H1 (cell line): ENCODE measurements around the gene SLC5A7. TPM values are rescaled to one million over a fixed set of nuclear protein-coding genes. Genes with fewer than 3 reads are reported as not detected.

ENCODE experiments used
- CTCF ChIA-PET: fragments of 300-600 bp; sonication (Branson Sonifier 250); formaldehyde crosslinking; loops from one replicate; lab custom pipeline; 2021; ENCODE audit not compliant: partially characterized antibody; lab: Charles Lee
- POLR2A ChIA-PET: fragments of 300-600 bp; sonication (Branson Sonifier 250); formaldehyde crosslinking; loops from one replicate; lab custom pipeline; 2021; ENCODE audit warnings: inconsistent platforms; ENCODE audit not compliant: partially characterized antibody; lab: Charles Lee
- DNase-seq, 2 experiments: peaks; one replicate each; pipeline versions ENCODE4 v3.0.0 to v3.0.0-alpha.2; 2010 to 2022; ENCODE audit warnings: low spot score in 2 of 2, low read depth in 1 of 2, mixed read lengths in 1 of 2
- FAIRE-seq: peaks from 2 replicates; lab custom pipeline; 2011; peaks lifted over from hg19 to GRCh38; lab: Jason Lieb, UNC
- H2AFZ ChIP-seq: 2 replicates; pipeline ENCODE4 v1.8.1; 2012; ENCODE audit warnings: low read length, inconsistent platforms
- H2AK5ac ChIP-seq: 2 replicates; pipeline ENCODE4 v1.6.1; 2013; ENCODE audit warnings: low read depth, low read length
- H2BK120ac ChIP-seq: replicated peaks from 2 replicates; pipeline ENCODE3; 2013; ENCODE audit warnings: low read depth, low read length, inconsistent platforms
- H2BK12ac ChIP-seq: 2 replicates; pipeline ENCODE4 v1.6.1; 2013; ENCODE audit warnings: low read depth, low read length
- H2BK15ac ChIP-seq: 2 replicates; pipeline ENCODE4 v1.6.1; 2013; ENCODE audit warnings: low read length
- H2BK20ac ChIP-seq: 2 replicates; pipeline ENCODE4 v1.6.1; 2013; ENCODE audit warnings: low read length
- H2BK5ac ChIP-seq: 2 replicates; pipeline ENCODE4 v1.6.1; 2013; ENCODE audit warnings: low read depth, low read length
- H3K14ac ChIP-seq: 2 replicates; pipeline ENCODE4 v1.6.1; 2013; ENCODE audit warnings: inconsistent platforms; ENCODE audit not compliant: insufficient read length
- H3K18ac ChIP-seq: 2 replicates; pipeline ENCODE4 v1.6.1; 2013; ENCODE audit warnings: low read length; ENCODE audit errors: extremely low read depth
- H3K23ac ChIP-seq: 2 replicates; pipeline ENCODE4 v1.6.1; 2013; ENCODE audit warnings: inconsistent platforms; ENCODE audit not compliant: insufficient read length
- H3K23me2 ChIP-seq: 2 replicates; pipeline ENCODE4 v1.6.1; 2013; ENCODE audit warnings: low read depth, low read length
- H3K27ac ChIP-seq: 2 replicates; pipeline ENCODE4 v1.6.1; 2011; ENCODE audit warnings: low read depth, low read length, inconsistent platforms
- H3K27me3 ChIP-seq, 4 experiments: replicated peaks in 1 of 4; 1 replicate in 1 of 4; 2 replicates in 3 of 4; pipeline versions ENCODE4 v1.6.1 to v1.8.1; 2011 to 2013; ENCODE audit warnings: low read length in 3 of 4, mild to moderate bottlenecking in 3 of 4, inconsistent platforms in 2 of 4, mixed read lengths in 2 of 4, moderate library complexity in 1 of 4; ENCODE audit not compliant: control insufficient read depth in 3 of 4, insufficient read depth in 3 of 4; ENCODE audit errors: extremely low read depth in 1 of 4
- H3K36me3 ChIP-seq, 4 experiments: 2 replicates each; pipeline versions ENCODE4 v1.6.1 to v1.8.1; 2011 to 2013; ENCODE audit warnings: mild to moderate bottlenecking in 4 of 4, low read length in 3 of 4, moderate library complexity in 2 of 4, control low read depth in 1 of 4, inconsistent platforms in 1 of 4; ENCODE audit not compliant: insufficient read depth in 4 of 4, control insufficient read depth in 2 of 4
- H3K4ac ChIP-seq: replicated peaks from 2 replicates; pipeline ENCODE3; 2013; ENCODE audit warnings: low read length, low read depth, mixed read lengths, inconsistent platforms; ENCODE audit not compliant: insufficient read length
- H3K4me1 ChIP-seq, 4 experiments: replicated peaks in 1 of 4; 1 replicate in 1 of 4; 2 replicates in 3 of 4; pipeline versions ENCODE4 v1.6.1 to v1.8.1; 2011 to 2013; ENCODE audit warnings: low read length in 3 of 4, inconsistent platforms in 2 of 4, mixed read lengths in 1 of 4; ENCODE audit not compliant: insufficient read depth in 4 of 4, control insufficient read depth in 3 of 4
- H3K4me2 ChIP-seq, 2 experiments: 2 replicates each; pipeline versions ENCODE4 v1.6.1 to v1.8.1; 2011 to 2013; ENCODE audit warnings: low read depth in 2 of 2, low read length in 2 of 2, control low read depth in 1 of 2, inconsistent platforms in 1 of 2, mild to moderate bottlenecking in 1 of 2; ENCODE audit not compliant: insufficient read depth in 1 of 2
- H3K4me3 ChIP-seq, 4 experiments: fragments of 200-600, 300-600 bp in 1 of 4; sonication (generic), shearing (Covaris generic), sonication (Bioruptor Twin) in 1 of 4; 2 replicates each; pipeline versions ENCODE4 v1.5.1 to v1.8.1; 2011 to 2016; ENCODE audit warnings: low read length in 4 of 4, low read depth in 3 of 4, control low read depth in 2 of 4, inconsistent platforms in 2 of 4, mild to moderate bottlenecking in 2 of 4, mixed read lengths in 1 of 4, moderate library complexity in 1 of 4; ENCODE audit not compliant: insufficient read depth in 2 of 4; ENCODE audit errors: extremely low read depth in 1 of 4
- H3K56ac ChIP-seq: replicated peaks from 2 replicates; pipeline ENCODE3; 2013; ENCODE audit warnings: low read depth, mild to moderate bottlenecking, mixed read lengths, low read length, inconsistent platforms; ENCODE audit not compliant: insufficient read length
- H3K79me1 ChIP-seq: 2 replicates; pipeline ENCODE4 v1.6.1; 2013; ENCODE audit warnings: low read depth, low read length, control low read depth
- H3K79me2 ChIP-seq, 2 experiments: 2 replicates each; pipeline versions ENCODE4 v1.6.1 to v1.8.1; 2012 to 2013; ENCODE audit warnings: low read length in 2 of 2, mild to moderate bottlenecking in 2 of 2, inconsistent platforms in 1 of 2; ENCODE audit not compliant: insufficient read depth in 2 of 2, control insufficient read depth in 1 of 2
- H3K9ac ChIP-seq, 4 experiments: replicated peaks in 1 of 4; 1 replicate in 1 of 4; 2 replicates in 3 of 4; pipeline versions ENCODE4 v1.6.1 to v1.8.1; 2011 to 2013; ENCODE audit warnings: low read depth in 3 of 4, low read length in 3 of 4, control low read depth in 2 of 4, mild to moderate bottlenecking in 2 of 4, moderate library complexity in 2 of 4, inconsistent platforms in 1 of 4; ENCODE audit errors: extremely low read depth in 1 of 4
- H3K9me3 ChIP-seq, 2 experiments: 2 replicates each; pipeline versions ENCODE4 v1.6.1 to v1.8.1; 2012 to 2013; ENCODE audit warnings: mild to moderate bottlenecking in 2 of 2, moderate library complexity in 2 of 2, control low read depth in 1 of 2, inconsistent platforms in 1 of 2, low read depth in 1 of 2, low read length in 1 of 2, mixed read lengths in 1 of 2; ENCODE audit not compliant: insufficient read depth in 2 of 2
- H4K20me1 ChIP-seq, 2 experiments: replicated peaks in 1 of 2; 2 replicates each; pipeline versions ENCODE3 to v1.8.1; 2011 to 2013; ENCODE audit warnings: inconsistent platforms in 2 of 2, low read length in 2 of 2, mild to moderate bottlenecking in 1 of 2; ENCODE audit not compliant: insufficient read depth in 2 of 2, control insufficient read depth in 1 of 2
- H4K5ac ChIP-seq: 2 replicates; pipeline ENCODE4 v1.6.1; 2013; ENCODE audit warnings: low read length, low read depth, mixed read lengths, inconsistent platforms; ENCODE audit not compliant: insufficient read length
- H4K8ac ChIP-seq: 2 replicates; pipeline ENCODE4 v1.8.0; 2013; ENCODE audit warnings: mild to moderate bottlenecking, moderate library complexity, low read length, inconsistent platforms; ENCODE audit not compliant: insufficient read depth; ENCODE audit errors: extremely low read depth
- H4K91ac ChIP-seq: replicated peaks from 2 replicates; pipeline ENCODE3; 2013; ENCODE audit warnings: low read length, mixed read lengths, inconsistent platforms; ENCODE audit not compliant: insufficient read length
- BCL11A ChIP-seq, 2 experiments: IDR thresholded peaks; one replicate each; pipeline ENCODE4 v1.6.1; 2011; ENCODE audit warnings: low read depth in 2 of 2, low read length in 2 of 2, mild to moderate bottlenecking in 2 of 2
- BRCA1 ChIP-seq: IDR thresholded peaks from 2 replicates; pipeline ENCODE4 v1.6.1; 2012; ENCODE audit warnings: low read depth, low read length, improper control_type of control experiment
- CBX5 ChIP-seq: fragments of 300-800, 300-1000 bp; sonication (generic); IDR thresholded peaks from 2 replicates; pipeline ENCODE4 v1.7.1; 2016; ENCODE audit warnings: antibody characterized with exemption, low read length, low read depth
- CEBPB ChIP-seq: IDR thresholded peaks from 2 replicates; pipeline ENCODE4 v1.6.1; 2012; ENCODE audit warnings: low read depth, low read length
- EP300 ChIP-seq, 2 experiments: IDR thresholded peaks; 1 replicate in 1 of 2; 2 replicates in 1 of 2; pipeline ENCODE4 v1.6.1; 2011 to 2012; ENCODE audit warnings: low read depth in 2 of 2, low read length in 2 of 2, mild to moderate bottlenecking in 2 of 2, borderline replicate concordance in 1 of 2, inconsistent platforms in 1 of 2, moderate library complexity in 1 of 2
- EZH2 ChIP-seq: fragments of 200-600 bp; sonication (generic); IDR thresholded peaks from 2 replicates; pipeline ENCODE4 v1.7.1; 2012; ENCODE audit warnings: low read depth, mild to moderate bottlenecking, moderate library complexity, low read length, inconsistent platforms; ENCODE audit not compliant: severe bottlenecking
- GABPA ChIP-seq: IDR thresholded peaks from 2 replicates; pipeline ENCODE4 v1.6.1; 2011; ENCODE audit warnings: mild to moderate bottlenecking, low read length, moderate library complexity, borderline replicate concordance; ENCODE audit not compliant: insufficient read depth
- POU5F1 ChIP-seq: IDR thresholded peaks from 2 replicates; pipeline ENCODE4 v1.6.1; 2011; ENCODE audit warnings: low read depth, mild to moderate bottlenecking, low read length, moderate library complexity
- SAP30 ChIP-seq: fragments of 300-600 bp; sonication (generic); IDR thresholded peaks from 2 replicates; pipeline ENCODE4 v1.7.1; 2012; ENCODE audit warnings: low read length, moderate library complexity, mild to moderate bottlenecking, inconsistent platforms; ENCODE audit not compliant: insufficient read depth, insufficient replicate concordance
- TEAD4 ChIP-seq: IDR thresholded peaks from 2 replicates; pipeline ENCODE4 v1.6.1; 2012; ENCODE audit warnings: low read depth, low read length, inconsistent platforms, mixed read lengths
- ZNF274 ChIP-seq: IDR thresholded peaks from 2 replicates; pipeline ENCODE4 v1.7.0; 2012; ENCODE audit warnings: low read length, borderline replicate concordance; ENCODE audit errors: extremely low read depth
- WGBS, 2 experiments: shearing (Covaris generic) in 1 of 2; methylation state at CpG; one replicate each; pipeline versions ENCODE4 v1.1.6 to v1.1.7; 2013 to 2015; ENCODE audit warnings: low lambda C conversion rate in 2 of 2, mixed read lengths in 2 of 2, inconsistent platforms in 1 of 2, low coverage in 1 of 2, missing lambda C conversion rate in 1 of 2; ENCODE audit not compliant: insufficient replicate concordance in 2 of 2, insufficient coverage in 1 of 2, insufficient read length in 1 of 2; ENCODE audit errors: extremely low coverage in 1 of 2, missing lambda C conversion rate in 1 of 2; 5-methylcytosine and 5-hydroxymethylcytosine counted together
- polyA plus RNA-seq, 7 experiments: library from polyadenylated mRNA; depleted of rRNA in 3 of 7; stranded (reverse) in 5 of 7; unstranded in 2 of 7; fragments of >200 nt in 5 of 7; fragments of 200-250 nt in 2 of 7; gene quantifications; 1 replicate in 5 of 7; 2 replicates in 1 of 7; 4 replicates in 1 of 7; pipeline versions ENCODE4 v1.2.1 to v1.2.3, GENCODE V29; 2011 to 2013; ENCODE audit warnings: missing spikeins in 2 of 7, mixed read lengths in 2 of 7
- total RNA-seq: library from RNA; stranded (reverse); fragmentation: NEBNext Ultra II Directional; extraction: Animal tissue kit (Norgen Biotek cat#: 25700); gene quantifications from 2 replicates; pipeline ENCODE4 v1.2.1, GENCODE V29; 2021

SLC5A7 gene
- total and polyA plus RNA-seq, 2 of the 8 experiments (the other 6 are each of a cell fraction or from before 2014, with no cell fraction given): 0.15 to 0.30 TPM

GRCh38 chr2:107961395-107961794 lies 24.9 kb upstream of the SLC5A7 start:
- Histone ChIP-seq H3K4me1 (no peaks in the 10 kb centered on the region), H3K79me1 (no peaks in the 10 kb centered on the region), H3K9me3 (no peaks in the 10 kb centered on the region), H4K5ac (no peak overlapping the region), H3K23me2 (no peaks in the 10 kb centered on the region), H2BK15ac (no peak overlapping the region), H3K27me3 (no peaks in the 10 kb centered on the region), H2AK5ac (no peak overlapping the region), H3K56ac (no peak overlapping the region), H2BK20ac (no peak overlapping the region), H3K4me2 (no peak overlapping the region), H4K8ac (no peak overlapping the region), H3K14ac (no peak overlapping the region), H3K27ac (no peak overlapping the region), H2AFZ (no peak overlapping the region), H2BK120ac (no peak overlapping the region), H2BK12ac (no peak overlapping the region), H3K18ac (no peak overlapping the region), H3K4ac (no peak overlapping the region), H3K4me3 (no peak overlapping the region), H4K20me1 (no peaks in the 10 kb centered on the region), H4K91ac (no peak overlapping the region), H3K23ac (no peak overlapping the region), H3K79me2 (no peaks in the 10 kb centered on the region), H3K36me3 (no peaks in the 10 kb centered on the region), H2BK5ac (no peak overlapping the region), H3K9ac (no peak overlapping the region)
- FAIRE-seq (no peak), DNase-seq (no peak)
- 81% methylated on average over 4 of the region's 4 CpGs; no CpG with 5 or more reads in 1 of the 2 experiments for WGBS, 2 experiments
- ChIA-PET POLR2A (no interaction called here), CTCF (interaction anchor here (0.6 to 1.0 kb wide), 2 partner anchors 25 to 194 kb away, joined by 4 read pairs; no protein-coding TSS in a partner anchor)
- TF ChIP-seq TEAD4 (no peak), BRCA1 (no peak), ZNF274 (no peak), GABPA (no peak), EP300 (IDR thresholded peaks at IDR 0.05; ENCODE audit: borderline replicate concordance in 1 of 2, low read depth in 2 of 2, low read length in 2 of 2) (no peak), SAP30 (no peak), BCL11A (IDR thresholded peaks at IDR 0.05; ENCODE audit: low read depth in 2 of 2, low read length in 2 of 2) (no peak), CBX5 (no peak), EZH2 (no peak), POU5F1 (no peak), CEBPB (no peak)
